GM18858 (cell line): ENCODE measurements around the gene CTIF.

ENCODE experiments used
- ATAC-seq: cut with Tn5 transposase; IDR thresholded peaks from one replicate; pipeline ENCODE4 v1.9.1; 2021; ENCODE audit not compliant: unreplicated experiment

CTIF gene

DNA sequence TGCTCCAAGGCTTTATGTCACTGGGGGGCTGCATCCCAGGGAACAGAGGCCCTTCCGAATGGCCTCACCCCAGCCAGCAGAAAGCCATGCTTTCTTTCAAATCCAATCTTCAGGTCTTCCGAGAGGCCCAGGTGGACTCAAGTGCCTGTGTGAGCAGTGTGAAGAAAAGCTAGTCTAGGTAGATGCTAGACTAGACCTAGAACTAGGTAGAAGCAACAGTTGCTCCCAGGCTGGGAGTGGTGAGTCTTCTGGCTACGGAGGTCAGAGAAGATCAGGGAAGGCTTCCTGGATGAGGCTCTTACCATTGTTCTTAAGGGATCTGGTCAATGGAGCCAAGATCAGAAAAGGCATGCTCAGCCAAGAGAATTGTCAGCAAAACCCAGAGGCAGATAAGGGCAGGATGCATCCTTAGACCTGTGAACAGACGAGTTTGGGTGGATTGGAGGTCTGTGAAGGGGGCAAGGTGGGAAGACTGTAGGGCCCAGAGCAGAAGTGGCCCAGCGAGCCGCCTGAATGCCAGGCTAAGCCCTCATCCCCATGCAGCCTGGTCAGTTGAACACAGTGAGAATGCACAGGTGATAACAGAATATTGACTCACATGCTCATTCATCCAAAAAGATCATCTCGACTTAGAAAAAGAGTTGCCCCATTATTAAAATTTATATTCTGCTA, 301.1 kb downstream of the CTIF start:
- ATAC-seq, result no peak

DNA sequence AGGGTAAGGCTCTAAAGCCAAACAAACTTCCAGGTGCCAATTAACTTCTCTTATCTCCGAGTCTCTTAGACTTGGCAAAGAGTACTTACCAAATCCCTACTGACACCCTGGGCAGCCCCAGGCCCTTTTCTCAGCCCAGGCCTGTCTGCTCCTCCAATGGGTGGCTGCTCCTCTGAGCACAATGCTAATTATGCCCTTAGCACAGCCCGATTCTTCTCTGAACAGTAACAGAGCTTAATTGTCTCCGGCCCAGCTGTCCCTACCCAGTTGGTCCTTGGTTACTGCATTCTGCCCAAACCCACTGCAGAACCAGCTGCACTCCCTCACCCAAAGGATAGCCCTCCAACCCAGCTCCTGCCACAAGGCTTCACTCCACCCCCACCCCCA, 301.7 kb downstream of the CTIF start:
- no peak for ATAC-seq

DNA sequence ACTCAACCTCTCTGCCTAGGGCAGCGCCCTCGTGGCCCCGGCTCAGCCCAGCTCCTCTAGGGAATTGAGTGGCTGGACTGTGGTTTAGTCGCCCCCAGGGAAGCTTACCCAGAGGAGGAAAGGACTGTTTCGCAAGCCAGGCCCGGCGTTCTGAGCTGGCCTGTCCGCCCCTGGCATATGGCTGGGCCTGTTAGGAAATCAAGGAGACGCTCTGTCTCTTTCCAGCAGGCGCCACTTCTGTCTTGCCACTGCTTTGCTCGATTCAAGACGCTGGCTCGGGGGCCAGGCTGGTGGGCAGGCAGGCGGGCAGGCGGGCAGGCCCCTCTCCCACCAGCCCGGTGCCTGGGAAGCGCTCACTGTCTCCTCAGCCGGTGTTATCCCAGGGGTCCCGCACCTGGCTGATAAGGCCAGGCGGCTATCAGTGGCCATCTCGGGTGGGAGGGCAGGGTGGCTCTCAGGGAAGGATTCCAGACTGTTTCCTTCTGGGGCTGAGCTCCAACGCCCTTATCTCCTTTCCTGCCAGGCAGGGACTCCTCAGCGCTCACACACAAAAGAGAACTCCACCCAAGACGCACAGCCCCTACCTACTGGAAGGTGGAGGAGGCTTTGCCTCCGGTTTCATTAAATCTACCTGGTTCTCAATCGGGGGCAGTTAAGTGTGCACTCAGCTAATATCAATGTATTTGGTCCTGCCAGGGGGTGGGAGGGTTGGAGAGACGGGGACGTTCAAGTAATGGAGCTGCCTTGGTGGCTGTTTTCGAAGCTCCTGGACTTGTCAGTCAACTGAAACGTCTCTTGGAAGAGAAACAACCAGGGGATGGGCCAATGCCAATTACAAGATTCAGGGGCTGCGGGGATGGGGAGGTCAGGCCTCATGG, 302.8 kb downstream of the CTIF start:
- no peak for ATAC-seq

DNA sequence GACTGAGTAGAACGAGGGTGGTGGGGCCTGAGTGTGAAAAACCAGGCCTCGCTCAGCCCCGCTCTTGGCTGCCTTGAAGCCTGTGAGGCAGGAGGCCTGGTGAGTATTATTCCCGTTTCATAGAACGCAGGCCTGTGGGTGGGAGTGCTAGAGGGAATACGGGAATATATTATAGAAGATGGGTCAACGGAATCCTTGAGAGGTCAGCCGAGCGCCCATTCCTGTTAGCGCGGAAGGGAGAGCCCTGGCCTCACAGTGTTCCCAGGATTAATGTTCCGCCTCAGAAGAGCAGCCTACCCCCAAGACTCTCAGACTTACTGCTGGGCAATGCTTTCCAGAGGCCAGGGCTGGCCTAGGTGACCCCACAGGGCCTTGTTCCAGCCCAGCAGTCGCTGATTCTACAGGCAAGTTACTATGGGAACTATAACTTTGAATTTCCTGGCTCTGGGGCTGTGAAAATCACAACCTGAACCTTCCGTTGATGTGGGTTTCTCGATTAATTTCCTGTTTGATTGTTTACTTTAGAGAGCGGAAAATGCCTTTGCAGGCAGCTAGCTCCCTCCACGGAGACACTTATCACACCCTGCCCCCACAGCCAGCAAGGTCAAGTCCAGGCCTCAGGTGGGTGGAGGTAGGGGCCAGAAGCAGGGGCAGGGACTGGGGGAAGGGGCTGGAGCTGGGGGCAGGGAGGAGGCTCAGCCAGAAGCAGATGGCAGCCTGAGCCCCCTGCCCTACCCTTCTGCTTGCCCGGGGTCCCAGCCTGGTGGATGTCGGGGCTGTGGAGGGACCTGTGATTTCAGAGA, 303.6 kb downstream of the CTIF start:
- no peak for ATAC-seq

DNA sequence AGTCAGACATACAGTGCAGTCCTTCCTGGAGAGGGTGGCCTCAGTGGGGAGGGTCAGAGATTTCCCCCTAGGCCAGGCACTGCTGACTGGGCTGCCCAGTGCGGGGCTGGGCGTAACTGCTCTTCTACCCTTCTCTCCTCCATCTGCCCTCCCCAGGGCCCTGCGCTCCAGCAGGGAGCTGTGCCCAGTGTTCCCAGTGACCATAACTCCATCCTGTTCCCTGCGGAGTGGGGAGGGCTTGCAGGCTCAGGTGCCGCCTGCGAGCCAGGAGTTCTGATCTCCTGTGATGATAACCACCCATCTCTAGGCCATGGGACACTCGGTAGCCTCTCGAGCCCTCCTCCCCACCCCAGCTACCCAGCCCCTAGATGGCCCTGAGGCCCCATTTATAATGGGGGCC, 304.3 kb downstream of the CTIF start:
- ATAC-seq, result no peak

DNA sequence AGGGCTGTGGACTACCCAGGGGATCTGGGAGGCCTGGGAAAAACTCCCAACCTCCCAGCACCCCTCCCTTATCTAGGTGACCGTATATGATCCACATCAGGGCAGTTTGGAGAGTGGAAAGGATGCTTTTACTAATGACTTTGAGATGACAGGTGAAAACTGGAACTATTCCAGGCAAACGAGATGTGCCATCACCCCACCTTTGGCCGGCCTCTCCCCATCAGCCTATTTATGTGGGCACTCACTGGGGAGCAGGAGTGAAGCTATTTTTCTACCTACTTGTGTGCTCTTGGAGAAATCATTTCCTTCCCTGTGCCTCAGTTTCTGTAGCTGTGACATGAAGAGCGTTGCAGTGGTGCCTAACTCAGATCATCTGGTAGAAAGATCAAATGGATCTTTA, 304.8 kb downstream of the CTIF start:
- no peak for ATAC-seq

DNA sequence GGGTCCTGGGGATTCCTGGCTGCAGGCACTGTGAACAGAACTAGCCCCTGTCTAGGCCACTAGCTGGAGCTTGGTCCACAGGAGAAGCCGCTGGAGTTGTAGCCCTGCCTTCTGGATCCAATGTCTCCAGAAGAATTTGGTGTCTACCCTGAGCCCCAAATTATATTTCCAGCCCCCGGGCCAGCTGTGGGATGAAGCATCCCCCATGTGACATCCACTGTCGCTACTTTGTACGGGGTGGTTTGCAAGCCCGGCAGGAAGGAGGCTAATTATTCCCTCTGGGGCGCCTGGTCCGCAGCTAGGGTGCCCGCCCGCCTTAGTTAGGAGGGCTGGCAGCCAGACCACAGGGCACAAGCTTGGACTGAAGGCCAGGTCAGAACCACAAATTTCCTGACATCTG, 305.4 kb downstream of the CTIF start:
- ATAC-seq, result no peak

DNA sequence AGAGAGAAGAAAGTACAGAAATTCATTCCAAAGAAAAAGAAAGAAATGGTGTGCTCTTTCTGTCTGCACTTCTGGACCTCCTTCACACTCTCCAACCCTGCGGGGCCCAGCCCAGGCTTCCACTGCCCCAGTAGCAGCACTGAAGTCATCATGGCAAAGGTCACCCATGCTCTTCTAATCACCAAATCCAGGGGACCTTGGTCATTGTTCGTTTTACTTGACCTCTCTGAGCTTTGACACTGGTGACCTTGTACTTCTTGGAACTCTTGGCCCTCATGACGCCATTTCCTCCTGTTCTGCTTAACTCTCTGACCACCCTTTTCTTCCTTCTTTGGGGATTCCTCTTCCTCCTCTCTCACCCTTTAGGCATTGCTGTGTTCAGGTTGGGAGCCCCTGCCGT, 306.3 kb downstream of the CTIF start:
- ATAC-seq, result no peak

DNA sequence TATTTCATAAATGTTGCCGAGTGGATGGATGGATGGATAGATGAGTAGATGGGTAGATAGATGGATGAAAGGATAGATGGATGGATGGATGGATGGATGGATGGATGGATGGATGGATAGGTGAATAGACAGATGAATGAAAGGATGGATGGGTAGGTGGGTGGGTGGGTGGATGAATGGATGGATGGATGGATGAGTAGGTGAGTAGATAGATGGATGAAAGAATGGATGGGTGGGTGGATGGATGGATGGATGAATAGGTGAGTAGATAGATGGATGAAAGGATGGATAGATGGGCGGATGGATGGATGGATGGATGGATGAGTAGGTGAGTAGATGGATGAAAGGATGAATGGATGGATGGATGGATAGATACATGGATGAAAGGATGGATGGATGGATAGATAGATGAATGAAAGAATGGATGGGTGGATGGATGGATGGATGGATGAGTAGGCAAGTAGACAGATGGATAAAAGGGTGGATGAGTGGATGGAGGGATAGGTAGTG, 307.6 kb downstream of the CTIF start:
- ATAC-seq, result no peak

DNA sequence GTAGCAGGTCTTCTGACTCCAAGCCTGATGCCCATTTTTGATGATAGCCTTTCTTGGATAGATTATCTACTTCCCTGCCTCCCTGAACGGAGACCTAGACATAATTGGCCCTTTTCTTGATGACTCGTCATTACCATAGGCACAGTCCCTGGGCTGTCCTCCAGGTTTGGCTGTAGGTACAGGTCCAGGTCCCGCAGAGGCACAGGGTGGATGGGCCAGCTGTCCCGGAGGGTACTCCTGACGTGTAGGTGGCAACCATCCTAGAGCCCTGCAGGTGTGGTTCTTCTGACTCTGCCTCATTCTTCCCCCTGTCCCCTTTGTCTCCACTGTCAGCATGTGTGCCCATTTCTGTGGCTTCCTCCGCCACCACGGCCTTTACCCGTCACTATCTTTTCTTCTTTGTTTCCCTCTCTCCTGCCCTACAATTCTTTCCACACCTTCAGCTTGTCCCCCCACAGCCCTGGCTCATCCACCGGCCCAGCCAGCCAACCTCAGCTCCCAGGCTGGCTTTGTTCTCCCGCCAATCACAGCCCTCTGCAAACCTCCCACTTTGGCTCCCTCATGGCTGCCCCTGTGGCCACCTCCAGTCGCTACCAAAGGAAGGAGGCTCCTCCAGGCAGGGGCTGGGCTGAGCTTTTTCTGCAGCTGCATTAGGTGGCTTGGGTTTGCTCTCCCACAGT, 309.1 kb downstream of the CTIF start:
- no peak for ATAC-seq

DNA sequence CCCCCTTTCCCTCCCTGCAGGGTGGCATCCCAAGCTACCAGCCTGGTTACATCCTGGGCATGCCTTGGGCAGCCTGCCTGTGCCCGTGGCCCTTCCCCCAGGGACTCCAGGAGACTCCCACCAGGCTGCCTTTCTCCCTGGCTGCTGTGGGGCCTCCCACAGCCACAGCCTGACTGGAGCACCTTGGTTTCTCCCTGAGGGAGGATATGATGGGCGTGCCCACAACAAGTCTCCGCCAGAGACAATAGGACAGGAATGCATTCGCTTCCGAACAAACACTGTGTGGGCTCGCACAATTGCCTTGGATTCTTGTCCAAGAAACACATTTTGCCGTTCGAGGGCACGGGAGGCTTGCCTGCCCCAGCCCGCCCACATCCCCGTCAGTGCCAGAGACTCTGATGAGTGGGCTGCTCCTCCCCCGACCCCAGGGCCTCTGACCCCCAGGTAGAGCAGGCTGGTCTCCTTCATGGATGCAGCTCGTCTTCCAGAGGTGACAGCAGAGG, 309.9 kb downstream of the CTIF start:
- no peak for ATAC-seq

DNA sequence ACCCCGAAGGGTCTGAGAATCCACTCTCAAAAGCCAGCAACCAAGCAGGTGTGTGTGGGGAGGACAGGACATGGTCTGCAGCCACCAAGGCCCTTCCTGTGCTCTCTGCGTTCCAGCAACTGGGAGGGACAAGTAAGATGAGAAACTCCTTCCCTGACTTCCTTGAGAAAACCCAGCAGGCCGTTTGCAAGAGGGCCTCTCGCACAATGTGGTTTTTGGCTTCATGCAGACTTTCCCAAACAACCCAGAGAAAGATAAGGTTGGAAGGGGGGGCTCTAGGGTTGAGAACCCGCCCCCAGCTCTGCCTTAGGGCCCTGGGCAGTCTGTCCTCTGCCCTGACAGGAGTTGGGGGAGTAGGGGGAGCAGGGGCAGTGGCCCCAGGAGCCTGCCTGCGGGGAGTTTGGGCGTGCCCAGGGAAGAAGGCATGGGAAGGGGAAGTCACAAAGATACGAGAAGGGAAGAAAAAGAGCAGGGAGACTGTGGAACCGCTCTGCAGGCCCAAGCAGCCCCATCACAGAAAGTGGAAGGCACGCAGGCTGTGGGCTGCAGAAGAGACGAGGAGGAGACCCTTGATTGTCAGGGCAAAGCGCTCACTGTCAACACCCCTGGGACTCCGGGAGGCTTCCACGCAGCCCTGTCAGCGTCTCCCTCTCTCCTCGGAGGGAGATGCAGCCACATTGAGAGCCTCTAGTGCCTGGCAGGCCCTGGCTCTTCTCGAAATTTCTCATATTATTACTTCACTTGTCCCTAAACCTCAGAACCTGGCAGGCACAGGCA, 312.2 kb downstream of the CTIF start:
- no peak for ATAC-seq

DNA sequence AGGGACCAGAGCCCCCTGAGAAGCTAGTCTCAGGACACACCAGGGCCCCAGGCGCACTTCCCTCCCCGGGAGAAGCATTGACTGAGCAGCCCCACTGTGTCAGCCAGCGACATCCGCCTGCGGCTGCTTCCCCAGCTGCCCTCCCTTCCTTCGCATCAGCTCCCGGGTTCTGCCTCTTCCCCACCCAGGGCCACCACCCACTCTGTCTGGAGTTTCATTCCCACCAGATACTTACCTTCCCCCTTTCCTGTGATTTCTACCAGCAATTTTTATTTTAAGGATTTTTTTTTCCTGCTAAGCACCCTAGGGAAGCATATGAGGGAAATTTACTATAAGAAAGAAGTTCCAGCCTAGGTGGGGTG, 312.7 kb downstream of the CTIF start:
- ATAC-seq, result no peak

DNA sequence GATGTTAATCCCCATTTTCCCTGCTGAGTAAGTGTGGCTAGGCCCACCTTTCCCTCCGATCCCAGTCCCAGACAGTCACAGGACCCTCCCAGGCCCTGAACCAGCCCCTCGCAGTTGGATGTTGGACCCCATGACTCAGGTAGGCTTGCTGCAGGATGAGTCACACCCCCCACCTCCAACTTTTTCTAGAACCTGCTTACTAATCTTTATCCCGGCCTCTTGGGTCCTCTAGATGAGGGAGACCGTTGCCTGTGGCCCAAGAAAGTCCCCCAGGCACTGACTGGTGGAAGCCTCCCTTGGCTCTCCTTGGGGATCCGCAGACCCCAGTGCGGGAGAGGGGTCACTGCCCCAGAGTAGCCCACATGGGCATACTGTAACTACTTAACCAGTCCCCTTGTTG, 313.5 kb downstream of the CTIF start:
- ATAC-seq, result no peak

DNA sequence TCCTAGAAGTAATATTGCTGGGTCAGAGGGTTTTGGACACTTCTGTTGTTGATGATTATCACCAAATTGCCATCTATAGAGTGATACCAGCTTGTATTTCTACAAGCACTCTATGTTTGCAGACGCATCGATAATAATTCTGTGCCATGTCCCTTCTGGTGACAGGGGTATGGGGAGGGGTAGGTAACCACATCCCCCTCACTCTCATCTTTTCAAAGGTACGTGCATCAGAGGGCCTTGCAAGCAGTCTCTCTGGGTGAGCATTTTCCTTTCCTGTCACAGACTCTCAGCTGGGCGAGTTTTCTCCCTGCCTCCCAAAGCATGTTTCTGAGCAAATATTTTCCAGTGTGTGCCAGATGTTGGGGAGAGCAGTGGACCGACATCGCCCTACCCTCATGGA, 314.0 kb downstream of the CTIF start:
- ATAC-seq, result no peak

DNA sequence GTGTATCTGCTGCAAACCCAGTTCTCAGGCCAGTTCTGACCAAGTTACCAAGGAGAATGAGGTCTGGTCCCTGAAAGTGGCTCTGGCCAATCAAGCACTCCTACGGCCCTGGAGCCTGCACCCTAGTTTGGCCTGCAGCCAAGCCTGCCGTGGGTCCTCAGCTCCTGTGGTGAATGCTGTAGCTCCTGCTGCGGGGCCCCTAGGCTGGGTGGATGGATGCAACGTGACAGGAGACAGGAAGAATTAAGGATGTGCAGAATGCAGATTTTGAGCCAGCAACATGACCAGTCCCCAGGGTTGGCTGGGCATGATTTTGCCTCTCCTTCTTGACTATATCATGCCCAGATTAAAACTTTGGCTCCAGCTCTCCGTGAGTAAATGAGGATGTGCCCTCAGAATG, 314.8 kb downstream of the CTIF start:
- no peak for ATAC-seq

DNA sequence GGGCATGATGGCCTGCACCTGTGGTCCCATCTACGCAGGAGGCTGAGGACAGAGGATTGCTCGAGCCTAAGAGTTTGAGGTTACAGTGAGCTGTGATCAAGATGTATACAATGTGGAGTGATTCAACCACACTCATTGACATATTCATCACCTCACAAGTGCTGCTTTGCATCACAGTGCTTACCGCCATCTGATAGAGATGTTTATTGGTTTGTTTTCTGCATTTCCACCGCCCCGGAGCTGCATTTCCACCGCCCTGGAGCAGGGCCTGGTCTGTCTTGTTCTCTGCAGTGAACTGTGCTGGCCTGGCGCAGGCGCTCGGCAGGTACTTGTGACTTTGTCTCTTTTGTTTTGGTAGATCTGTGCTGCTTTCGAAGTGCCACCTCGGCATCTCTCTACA, 315.9 kb downstream of the CTIF start:
- no peak for ATAC-seq

DNA sequence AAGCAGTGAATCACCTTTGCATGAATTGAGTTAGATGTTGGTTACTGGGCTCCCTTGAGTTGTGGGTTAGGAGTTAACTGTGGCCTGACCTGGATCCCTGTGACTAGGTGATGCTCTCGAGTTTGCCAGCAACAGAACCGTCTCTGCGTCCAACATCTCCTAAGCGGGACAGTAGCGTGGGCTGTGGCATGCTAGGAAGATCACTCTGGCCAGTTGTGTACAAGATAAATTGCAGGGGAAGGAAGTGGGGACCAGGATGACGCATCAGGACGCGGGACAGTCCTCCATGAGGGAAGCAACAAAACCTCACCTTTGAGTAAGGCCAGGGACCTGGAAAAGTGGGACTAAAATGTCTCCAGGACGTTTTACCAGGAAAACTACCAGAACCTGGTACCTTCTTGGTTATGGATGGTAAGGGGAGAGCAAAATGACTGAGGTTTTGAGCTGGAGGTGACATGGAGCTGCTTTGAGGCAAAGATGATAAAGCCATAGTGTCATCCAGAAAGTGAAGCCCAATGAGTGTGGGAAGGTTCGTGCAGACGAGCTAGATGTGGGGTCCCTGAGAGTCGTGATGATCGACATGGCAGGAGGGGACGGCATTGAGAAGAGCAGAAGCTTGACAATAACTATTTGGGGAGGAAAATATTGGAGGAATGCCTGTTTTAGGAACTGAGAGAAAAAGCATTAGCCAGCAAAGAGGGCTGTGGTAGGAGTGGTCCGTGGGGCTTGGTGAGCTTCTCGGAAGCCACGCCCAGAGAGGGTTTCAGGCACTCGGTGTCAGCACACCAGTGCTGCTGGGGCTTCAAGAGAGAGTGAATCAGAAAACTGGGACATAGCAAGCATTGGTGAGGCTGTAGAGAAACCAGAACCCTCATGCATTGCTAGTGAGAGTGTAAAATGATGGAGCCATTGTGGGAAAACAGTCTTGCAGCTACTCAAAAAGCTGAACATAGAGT, 316.9 kb downstream of the CTIF start:
- ATAC-seq, result no peak
